DND-41 (cell line): Measurements from ENCODE around the gene MCC.

Source experiments
- EZH2 ChIP-seq: IDR thresholded peaks from 3 replicates; pipeline ENCODE4 v1.6.1; 2012; ENCODE audit warnings: borderline replicate concordance, low read depth, mild to moderate bottlenecking, moderate library complexity, low read length, inconsistent platforms; ENCODE audit not compliant: severe bottlenecking
- TF ChIP-seq, protein P1 (sequence below): IDR thresholded peaks from 2 replicates; pipeline ENCODE4 v1.5.1; 2012; ENCODE audit warnings: borderline replicate concordance, low read length, moderate library complexity, mild to moderate bottlenecking; ENCODE audit not compliant: poor library complexity, severe bottlenecking; ENCODE audit errors: extremely low read depth

GRCh38 chr5:113000466-113000865 lies 487.8 kb downstream of the MCC start:
- TF ChIP-seq, protein P1, sequence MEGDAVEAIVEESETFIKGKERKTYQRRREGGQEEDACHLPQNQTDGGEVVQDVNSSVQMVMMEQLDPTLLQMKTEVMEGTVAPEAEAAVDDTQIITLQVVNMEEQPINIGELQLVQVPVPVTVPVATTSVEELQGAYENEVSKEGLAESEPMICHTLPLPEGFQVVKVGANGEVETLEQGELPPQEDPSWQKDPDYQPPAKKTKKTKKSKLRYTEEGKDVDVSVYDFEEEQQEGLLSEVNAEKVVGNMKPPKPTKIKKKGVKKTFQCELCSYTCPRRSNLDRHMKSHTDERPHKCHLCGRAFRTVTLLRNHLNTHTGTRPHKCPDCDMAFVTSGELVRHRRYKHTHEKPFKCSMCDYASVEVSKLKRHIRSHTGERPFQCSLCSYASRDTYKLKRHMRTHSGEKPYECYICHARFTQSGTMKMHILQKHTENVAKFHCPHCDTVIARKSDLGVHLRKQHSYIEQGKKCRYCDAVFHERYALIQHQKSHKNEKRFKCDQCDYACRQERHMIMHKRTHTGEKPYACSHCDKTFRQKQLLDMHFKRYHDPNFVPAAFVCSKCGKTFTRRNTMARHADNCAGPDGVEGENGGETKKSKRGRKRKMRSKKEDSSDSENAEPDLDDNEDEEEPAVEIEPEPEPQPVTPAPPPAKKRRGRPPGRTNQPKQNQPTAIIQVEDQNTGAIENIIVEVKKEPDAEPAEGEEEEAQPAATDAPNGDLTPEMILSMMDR: no peak
- no peak for TF ChIP-seq EZH2
